A549 (cell line): ENCODE results near the gene CRYBB3. TPM values are rescaled to one million over a fixed set of nuclear protein-coding genes. Genes with fewer than 3 reads are reported as not detected.

Source experiments
- ATAC-seq, 2 experiments: fragments of 200-7000 bp in 1 of 2; fragments of >200 bp in 1 of 2; cut with Nextera tagmentation in 1 of 2; cut with Tn5 transposase in 1 of 2; 3 replicates each; pipeline versions ENCODE4 v1.8.0 to v1.9.1; 2018 to 2020; ENCODE audit warnings: mild to moderate bottlenecking in 1 of 2, moderate library complexity in 1 of 2
- CTCF ChIA-PET: fragments of 300-600 bp; sonication (Branson Sonifier 250); formaldehyde crosslinking; extraction: SDS; loops from one replicate; lab custom pipeline; 2021; ENCODE audit warnings: antibody characterized with exemption, inconsistent platforms; lab: Yijun Ruan, JAX
- POLR2A ChIA-PET: fragments of 350-600 bp; formaldehyde crosslinking; extraction: SDS; loops from one replicate; lab custom pipeline; 2021; ENCODE audit warnings: antibody characterized with exemption, inconsistent platforms; lab: Yijun Ruan, JAX
- DNase-seq, 2 experiments: peaks; one replicate each; pipeline versions ENCODE4 v3.0.0 to v3.0.0-alpha.2; 2011 to 2016; ENCODE audit warnings: low read depth in 1 of 2, low spot score in 1 of 2
- FAIRE-seq: peaks from 2 replicates; lab custom pipeline; 2011; peaks lifted over from hg19 to GRCh38; lab: Jason Lieb, UNC
- H3K27ac ChIP-seq, 2 experiments: fragments of >200 bp; sonication (Bioruptor Twin); formaldehyde crosslinking; 3 replicates each; pipeline ENCODE4 v1.5.1; 2016 to 2017
- H3K4me1 ChIP-seq: fragments of >200 bp; sonication (Bioruptor Twin); formaldehyde crosslinking; 3 replicates; pipeline ENCODE4 v1.6.1; 2016
- H3K4me2 ChIP-seq: fragments of >200 bp; sonication (Bioruptor Twin); formaldehyde crosslinking; 3 replicates; pipeline ENCODE4 v1.6.1; 2016
- H3K4me3 ChIP-seq: fragments of >200 bp; sonication (Bioruptor Twin); formaldehyde crosslinking; 3 replicates; pipeline ENCODE4 v1.5.1; 2016
- H3K9me3 ChIP-seq: fragments of >200 bp; sonication (Bioruptor Twin); formaldehyde crosslinking; 3 replicates; pipeline ENCODE4 v1.6.1; 2016
- CHD4 ChIP-seq: fragments of 200-600 bp; sonication (generic); IDR thresholded peaks from 2 replicates; pipeline ENCODE4 v1.6.1; 2016; ENCODE audit warnings: antibody characterized with exemption, mild to moderate bottlenecking, borderline replicate concordance
- EHMT2 ChIP-seq: fragments of 200-600 bp; sonication (generic); IDR thresholded peaks from 2 replicates; pipeline ENCODE4 v1.6.1; 2016; ENCODE audit warnings: antibody characterized with exemption, low read depth, mild to moderate bottlenecking, moderate library complexity
- ESRRA ChIP-seq: fragments of 150-350 bp; IDR thresholded peaks from 2 replicates; pipeline ENCODE4 v1.6.1; 2014; ENCODE audit warnings: mild to moderate bottlenecking, low read length, borderline replicate concordance
- FOXS1 ChIP-seq: fragments of 250-450 bp; sonication (Bioruptor Pico); IDR thresholded peaks from 2 replicates; pipeline ENCODE4 v1.5.0; 2020; ENCODE audit warnings: mild to moderate bottlenecking, moderate library complexity
- HDAC2 ChIP-seq: fragments of 200-600 bp; sonication (generic); IDR thresholded peaks from 2 replicates; pipeline ENCODE4 v1.6.1; 2016
- HES2 ChIP-seq: fragments of >200 bp; sonication (Bioruptor Twin); formaldehyde crosslinking; IDR thresholded peaks from 2 replicates; pipeline ENCODE4 v1.6.1; 2016
- HOXB5 ChIP-seq: fragments of 250-450 bp; sonication (Bioruptor Pico); IDR thresholded peaks from 2 replicates; pipeline ENCODE4 v1.5.0; 2020; ENCODE audit warnings: mild to moderate bottlenecking, moderate library complexity
- MAFK ChIP-seq: fragments of 450-650 bp; IDR thresholded peaks from 2 replicates; pipeline ENCODE4 v1.6.1; 2014; ENCODE audit not compliant: partially characterized antibody
- MAZ ChIP-seq: fragments of 150-350 bp; IDR thresholded peaks from 2 replicates; pipeline ENCODE4 v1.6.1; 2014; ENCODE audit warnings: antibody characterized with exemption, low read depth, low read length, borderline replicate concordance
- NFE2L2 ChIP-seq: fragments of 150-350 bp; conservative IDR thresholded peaks from 2 replicates; pipeline ENCODE4 v1.6.1; 2014; ENCODE audit warnings: low read length
- POLR2A ChIP-seq: IDR thresholded peaks from 2 replicates; pipeline ENCODE4 v1.6.1; 2012; ENCODE audit warnings: mild to moderate bottlenecking, low read length
- TFCP2L1 ChIP-seq: fragments of 250-450 bp; sonication (Bioruptor Pico); IDR thresholded peaks from 2 replicates; pipeline ENCODE4 v1.5.0; 2021; ENCODE audit warnings: mild to moderate bottlenecking
- USF2 ChIP-seq: fragments of 450-650 bp; IDR thresholded peaks from 2 replicates; pipeline ENCODE4 v1.6.1; 2014; ENCODE audit warnings: antibody characterized with exemption
- WGBS: methylation state at CpG from one replicate; pipeline ENCODE4 v1.1.6; 2017; ENCODE audit errors: missing lambda C conversion rate; 5-methylcytosine and 5-hydroxymethylcytosine counted together
- polyA plus RNA-seq, 4 experiments: library from polyadenylated mRNA; depleted of rRNA in 3 of 4; stranded (reverse); fragments of >200 nt; fragmentation: RNase III in 1 of 4; extraction: RNeasy Plus Mini Kit Qiagen cat#74134 plus additional on column Dnase treatment in 1 of 4; gene quantifications; 2 replicates in 3 of 4; 3 replicates in 1 of 4; pipeline ENCODE4 v1.2.3, GENCODE V29; 2011 to 2017
- TF ChIP-seq, protein P1 (sequence below): fragments of >200 bp; sonication (Bioruptor Twin); formaldehyde crosslinking; IDR thresholded peaks from 3 replicates; pipeline ENCODE4 v1.5.1; 2016
- TF ChIP-seq, protein P2 (sequence below): IDR thresholded peaks from 2 replicates; pipeline ENCODE4 v1.6.1; 2012

Gene CRYBB3
- polyA plus RNA-seq, 2 of the 4 experiments (the other 2 are of a cell fraction), result not detected

DNA sequence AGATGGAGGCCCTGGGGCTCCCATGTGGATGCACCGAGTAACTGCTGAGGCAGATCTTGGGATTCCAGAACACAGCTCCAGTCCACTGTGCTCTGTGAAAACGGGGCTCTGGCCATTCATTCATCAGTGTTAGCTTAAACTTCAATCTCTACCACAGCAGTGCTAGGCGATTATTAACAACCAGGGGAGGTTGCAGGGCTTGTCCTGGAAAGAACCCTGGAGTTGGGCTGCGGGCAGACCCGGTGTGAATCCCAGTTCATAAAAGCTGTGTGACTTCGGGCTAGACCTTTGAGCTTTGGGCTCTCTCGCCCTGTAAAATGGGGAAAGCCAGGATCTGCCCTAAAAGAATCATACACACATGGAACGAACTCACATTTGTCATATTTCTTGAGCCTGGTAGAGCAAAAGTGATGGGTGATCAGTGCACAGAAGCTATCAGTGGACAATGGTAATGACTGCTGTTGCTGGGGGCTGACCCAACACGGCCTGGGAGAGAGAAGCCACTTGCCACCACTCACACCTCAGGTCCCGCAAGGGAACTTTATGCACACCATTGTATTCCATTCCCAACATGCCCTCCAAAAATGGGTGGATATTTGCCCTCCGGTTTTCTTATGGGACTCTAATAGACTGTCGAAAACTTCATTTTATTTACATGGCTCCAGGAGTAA lies 15.6 kb upstream of the CRYBB3 start:
- Histone ChIP-seq H3K4me2 (no peak overlapping the region), H3K9me3 (no peaks in the 10 kb centered on the region; the same call in 2 of the 3 replicates), H3K27ac (no peak overlapping the region), H3K4me1 (no peaks in the 10 kb centered on the region), H3K4me3 (no peak overlapping the region)
- ATAC-seq (no peak), FAIRE-seq (no peak), DNase-seq (no peak)
- WGBS, result 82% methylated on average over 12 of the region's 12 CpGs
- ChIA-PET CTCF (interaction anchor here (1.0 to 1.2 kb wide), 2 partner anchors 10 to 50 kb away, joined by 3 read pairs; no protein-coding TSS in a partner anchor), POLR2A (no interaction called here)
- no peak for TF ChIP-seq ESRRA
- TF ChIP-seq, protein P1, sequence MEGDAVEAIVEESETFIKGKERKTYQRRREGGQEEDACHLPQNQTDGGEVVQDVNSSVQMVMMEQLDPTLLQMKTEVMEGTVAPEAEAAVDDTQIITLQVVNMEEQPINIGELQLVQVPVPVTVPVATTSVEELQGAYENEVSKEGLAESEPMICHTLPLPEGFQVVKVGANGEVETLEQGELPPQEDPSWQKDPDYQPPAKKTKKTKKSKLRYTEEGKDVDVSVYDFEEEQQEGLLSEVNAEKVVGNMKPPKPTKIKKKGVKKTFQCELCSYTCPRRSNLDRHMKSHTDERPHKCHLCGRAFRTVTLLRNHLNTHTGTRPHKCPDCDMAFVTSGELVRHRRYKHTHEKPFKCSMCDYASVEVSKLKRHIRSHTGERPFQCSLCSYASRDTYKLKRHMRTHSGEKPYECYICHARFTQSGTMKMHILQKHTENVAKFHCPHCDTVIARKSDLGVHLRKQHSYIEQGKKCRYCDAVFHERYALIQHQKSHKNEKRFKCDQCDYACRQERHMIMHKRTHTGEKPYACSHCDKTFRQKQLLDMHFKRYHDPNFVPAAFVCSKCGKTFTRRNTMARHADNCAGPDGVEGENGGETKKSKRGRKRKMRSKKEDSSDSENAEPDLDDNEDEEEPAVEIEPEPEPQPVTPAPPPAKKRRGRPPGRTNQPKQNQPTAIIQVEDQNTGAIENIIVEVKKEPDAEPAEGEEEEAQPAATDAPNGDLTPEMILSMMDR, result no peak
- no peak for TF ChIP-seq TFCP2L1
- no peak for TF ChIP-seq HOXB5 (CRISPR knock-in tag)

DNA sequence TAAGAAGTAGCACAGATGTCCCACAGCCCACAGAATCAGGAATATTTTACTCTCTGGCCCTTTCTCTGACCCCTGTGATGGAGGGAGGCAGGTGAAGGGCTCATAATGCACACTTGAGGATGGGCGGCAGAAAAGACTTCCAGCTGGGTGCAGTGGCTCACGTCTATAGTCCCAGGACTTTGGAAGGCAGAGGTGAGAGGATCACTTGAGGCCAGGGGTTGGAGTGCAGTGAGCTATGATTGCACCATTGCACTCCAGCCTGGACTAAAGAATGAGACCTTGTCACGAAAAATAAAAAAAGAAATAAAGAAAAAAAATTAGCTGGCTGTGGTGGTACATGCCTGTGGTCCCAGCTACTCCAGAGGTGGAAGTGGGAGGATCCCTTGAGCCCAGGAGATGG lies 13.5 kb upstream of the CRYBB3 start:
- ATAC-seq (no peak), FAIRE-seq (no peak), DNase-seq (no peak)
- no peaks in the 10 kb centered on the region for H3K4me1 ChIP-seq
- no peak overlapping the region for H3K4me2 ChIP-seq
- H3K27ac ChIP-seq, result no peak overlapping the region
- CTCF ChIA-PET, result interaction anchor here (1.3 to 1.4 kb wide), 2 partner anchors 16 to 55 kb away, joined by 3 read pairs; no protein-coding TSS in a partner anchor
- TF ChIP-seq MAZ (no peak), USF2 (no peak), EHMT2 (no peak), POLR2A (no peak)
- WGBS, result 80% methylated on average over 3 of the region's 3 CpGs
- H3K4me3 ChIP-seq, result no peak overlapping the region
- H3K9me3 ChIP-seq, result no peaks in the 10 kb centered on the region
- POLR2A ChIA-PET, result no interaction called here

DNA sequence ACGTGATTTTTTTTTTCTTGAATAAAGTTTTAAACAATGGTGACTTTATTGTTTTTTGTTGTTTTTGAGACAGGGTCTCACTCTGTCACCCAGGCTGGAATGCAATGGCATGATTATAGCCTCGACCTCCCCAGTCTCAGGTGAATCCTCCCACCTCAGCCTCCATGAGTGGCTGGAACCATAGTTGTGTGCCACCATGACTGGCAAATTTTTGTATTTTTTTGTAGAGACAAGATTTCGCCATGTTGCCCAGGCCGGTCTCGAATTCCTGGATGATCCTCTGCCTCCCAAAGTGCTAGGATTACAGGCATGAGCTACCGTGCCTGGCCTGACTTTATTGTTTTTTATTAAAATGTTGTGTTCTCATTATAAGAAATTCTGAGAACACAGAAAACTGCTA lies 12.2 kb upstream of the CRYBB3 start:
- ATAC-seq, result no peak

DNA sequence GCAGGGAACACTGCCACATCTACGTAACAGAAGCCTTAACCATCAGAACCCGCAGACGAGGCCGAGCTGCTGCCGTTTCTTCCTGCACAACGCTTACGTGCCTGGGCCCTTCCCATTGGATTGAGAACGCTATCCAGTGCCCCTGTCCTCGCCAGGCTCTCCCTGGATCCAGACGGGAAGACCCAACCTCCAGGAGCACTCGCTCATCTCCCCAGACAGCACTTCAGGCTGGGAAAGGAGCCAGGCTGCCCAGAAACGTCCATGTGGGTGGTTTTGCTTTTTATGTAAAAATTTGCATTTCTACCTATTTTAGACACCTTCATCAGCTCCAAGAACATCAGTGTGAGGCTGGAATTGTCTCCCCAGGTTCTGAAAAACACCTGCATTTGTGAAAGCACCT lies 7.3 kb upstream of the CRYBB3 start:
- ATAC-seq (no peak), FAIRE-seq (no peak), DNase-seq (no peak)
- no peak for TF ChIP-seq ESRRA
- TF ChIP-seq CHD4, result no peak
- no peak for TF ChIP-seq FOXS1 (CRISPR knock-in tag)
- TF ChIP-seq HDAC2, result no peak
- ChIA-PET POLR2A (no interaction called here), CTCF (interaction anchor here (2.1 to 2.9 kb wide), 2 partner anchors 9 kb away, joined by 9 to 16 read pairs; no protein-coding TSS in a partner anchor)
- Histone ChIP-seq H3K9me3 (no peaks in the 10 kb centered on the region), H3K4me1 (no peaks in the 10 kb centered on the region), H3K27ac (no peak overlapping the region), H3K4me3 (no peak overlapping the region), H3K4me2 (no peak overlapping the region)
- WGBS, result 80% methylated on average over 6 of the region's 12 CpGs

More for the DNA sequence above, 12.2 kb upstream of the CRYBB3 start:
- WGBS, result 93% methylated on average over 6 of the region's 6 CpGs
- FAIRE-seq (no peak), DNase-seq (no peak)
- ChIA-PET CTCF (interaction anchor here (1.0 to 1.6 kb wide), 2 partner anchors 8 to 15 kb away, joined by 3 to 7 read pairs; no protein-coding TSS in a partner anchor), POLR2A (no interaction called here)
- no peak overlapping the region for H3K4me3 ChIP-seq
- TF ChIP-seq NFE2L2 (peak; percentile 74), MAFK (peak; percentile 4), HES2 (no peak)
- TF ChIP-seq, protein P2, sequence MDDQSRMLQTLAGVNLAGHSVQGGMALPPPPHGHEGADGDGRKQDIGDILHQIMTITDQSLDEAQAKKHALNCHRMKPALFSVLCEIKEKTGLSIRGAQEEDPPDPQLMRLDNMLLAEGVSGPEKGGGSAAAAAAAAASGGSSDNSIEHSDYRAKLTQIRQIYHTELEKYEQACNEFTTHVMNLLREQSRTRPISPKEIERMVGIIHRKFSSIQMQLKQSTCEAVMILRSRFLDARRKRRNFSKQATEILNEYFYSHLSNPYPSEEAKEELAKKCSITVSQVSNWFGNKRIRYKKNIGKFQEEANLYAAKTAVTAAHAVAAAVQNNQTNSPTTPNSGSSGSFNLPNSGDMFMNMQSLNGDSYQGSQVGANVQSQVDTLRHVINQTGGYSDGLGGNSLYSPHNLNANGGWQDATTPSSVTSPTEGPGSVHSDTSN, result no peak
- H3K9me3 ChIP-seq, result no peaks in the 10 kb centered on the region
- no peaks in the 10 kb centered on the region for H3K4me1 ChIP-seq
- H3K27ac ChIP-seq, result no peak overlapping the region
- no peak overlapping the region for H3K4me2 ChIP-seq
